ENCODE measurements around the gene MAOA.

Gene MAOA

DNA sequence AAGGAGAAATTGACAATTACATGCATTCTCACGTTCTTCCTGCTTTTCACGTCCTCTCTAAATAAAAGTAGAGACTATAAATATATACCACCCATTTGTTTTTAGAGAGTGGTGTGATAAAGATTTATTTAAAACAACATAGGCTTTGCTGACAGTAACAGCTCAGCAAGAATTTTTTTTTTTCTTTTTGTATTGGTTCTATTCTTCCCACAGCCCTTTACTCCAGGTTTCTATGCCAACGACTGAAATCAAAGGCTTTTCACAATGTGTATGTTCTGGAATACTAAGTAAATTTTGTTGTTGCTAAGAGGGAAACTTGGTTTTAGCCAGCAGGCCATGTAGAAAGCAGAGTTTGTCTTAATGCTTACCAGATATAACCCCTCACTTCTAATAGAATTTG lies 43.4 kb downstream of the MAOA start:
- TF ChIP-seq, protein P1, sequence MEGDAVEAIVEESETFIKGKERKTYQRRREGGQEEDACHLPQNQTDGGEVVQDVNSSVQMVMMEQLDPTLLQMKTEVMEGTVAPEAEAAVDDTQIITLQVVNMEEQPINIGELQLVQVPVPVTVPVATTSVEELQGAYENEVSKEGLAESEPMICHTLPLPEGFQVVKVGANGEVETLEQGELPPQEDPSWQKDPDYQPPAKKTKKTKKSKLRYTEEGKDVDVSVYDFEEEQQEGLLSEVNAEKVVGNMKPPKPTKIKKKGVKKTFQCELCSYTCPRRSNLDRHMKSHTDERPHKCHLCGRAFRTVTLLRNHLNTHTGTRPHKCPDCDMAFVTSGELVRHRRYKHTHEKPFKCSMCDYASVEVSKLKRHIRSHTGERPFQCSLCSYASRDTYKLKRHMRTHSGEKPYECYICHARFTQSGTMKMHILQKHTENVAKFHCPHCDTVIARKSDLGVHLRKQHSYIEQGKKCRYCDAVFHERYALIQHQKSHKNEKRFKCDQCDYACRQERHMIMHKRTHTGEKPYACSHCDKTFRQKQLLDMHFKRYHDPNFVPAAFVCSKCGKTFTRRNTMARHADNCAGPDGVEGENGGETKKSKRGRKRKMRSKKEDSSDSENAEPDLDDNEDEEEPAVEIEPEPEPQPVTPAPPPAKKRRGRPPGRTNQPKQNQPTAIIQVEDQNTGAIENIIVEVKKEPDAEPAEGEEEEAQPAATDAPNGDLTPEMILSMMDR (IDR thresholded peaks at IDR 0.05; ENCODE audit: low read depth, low read length): no peak
- H3K4me3 ChIP-seq (ENCODE audit: low read depth, low read length): no peak overlapping the region

DNA sequence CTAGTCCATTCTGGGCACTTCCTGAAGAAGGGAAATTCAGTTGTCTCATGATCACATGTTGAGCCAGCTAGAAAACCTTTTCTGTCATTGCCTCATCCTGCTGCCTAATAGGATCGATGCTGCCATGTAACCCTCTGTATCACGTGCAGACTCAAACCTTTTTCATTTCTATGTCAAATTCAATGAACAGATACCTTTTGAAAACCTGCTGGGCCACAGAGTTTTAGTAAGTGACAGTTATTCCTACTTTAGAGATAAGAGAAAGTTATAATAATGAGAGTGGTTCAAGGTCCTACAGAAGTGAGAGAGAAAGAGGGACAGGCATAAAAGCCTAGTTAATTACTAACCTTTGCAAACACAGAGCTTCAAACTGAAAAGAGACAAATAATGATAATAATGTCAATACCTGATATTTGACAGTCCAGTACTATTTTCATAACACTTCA lies 46.0 kb downstream of the MAOA start:
- H3K4me3 ChIP-seq (ENCODE audit: low read depth, low read length): no peak overlapping the region

DNA sequence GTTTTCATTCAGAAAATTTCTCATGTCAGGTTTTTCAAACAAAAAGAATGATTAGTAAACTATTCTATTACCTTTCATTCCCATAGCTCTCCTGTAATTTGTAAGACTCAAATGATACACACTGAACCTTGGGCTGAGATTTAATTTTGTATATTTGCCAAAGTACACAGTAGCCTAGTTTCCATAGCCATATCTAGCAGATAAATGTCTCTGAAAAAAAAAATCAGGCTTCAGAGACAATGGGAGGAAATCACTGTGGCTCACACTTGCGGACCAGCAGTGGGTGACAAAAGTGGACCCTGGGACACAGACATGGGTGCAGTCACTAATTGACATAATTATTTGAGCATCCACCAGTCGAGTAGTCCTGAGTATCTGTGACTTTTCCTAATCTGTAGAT lies 46.6 kb downstream of the MAOA start:
- TF ChIP-seq, protein P1 (IDR thresholded peaks at IDR 0.05; ENCODE audit: low read depth, low read length): no peak
- no peak overlapping the region for H3K4me3 ChIP-seq (ENCODE audit: low read depth, low read length)

More for the DNA sequence above, 46.0 kb downstream of the MAOA start:
- TF ChIP-seq, protein P1 (IDR thresholded peaks at IDR 0.05; ENCODE audit: low read depth, low read length): no peak

DNA sequence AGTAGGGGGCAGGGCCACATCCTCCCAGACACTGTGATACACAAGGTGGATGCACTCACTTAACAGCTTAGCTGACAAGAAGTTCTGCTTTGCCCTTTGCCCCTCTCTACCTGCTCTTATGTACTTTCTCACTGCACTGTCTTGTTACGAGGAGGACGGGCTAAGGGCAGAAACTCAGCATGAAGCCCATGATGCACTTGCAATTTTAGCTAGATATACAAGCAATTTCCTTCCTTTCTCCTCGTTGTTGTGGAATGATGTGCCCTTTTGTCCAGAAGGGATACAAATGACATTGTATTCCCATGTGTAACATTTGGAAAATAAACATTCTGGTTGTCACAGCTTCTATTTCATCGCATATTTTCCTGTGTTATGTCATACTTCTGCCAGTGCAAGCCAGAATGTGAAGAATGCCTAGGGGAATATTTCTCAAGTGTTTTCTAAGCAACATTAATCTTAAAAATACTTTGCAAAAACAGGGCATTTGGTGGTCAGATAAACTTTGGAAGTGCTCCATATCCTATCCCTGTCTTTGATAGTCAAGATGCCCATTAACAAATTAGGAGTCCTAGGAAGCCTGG lies 47.2 kb downstream of the MAOA start:
- TF ChIP-seq, protein P1 (IDR thresholded peaks at IDR 0.05; ENCODE audit: low read depth, low read length): no peak

DNA sequence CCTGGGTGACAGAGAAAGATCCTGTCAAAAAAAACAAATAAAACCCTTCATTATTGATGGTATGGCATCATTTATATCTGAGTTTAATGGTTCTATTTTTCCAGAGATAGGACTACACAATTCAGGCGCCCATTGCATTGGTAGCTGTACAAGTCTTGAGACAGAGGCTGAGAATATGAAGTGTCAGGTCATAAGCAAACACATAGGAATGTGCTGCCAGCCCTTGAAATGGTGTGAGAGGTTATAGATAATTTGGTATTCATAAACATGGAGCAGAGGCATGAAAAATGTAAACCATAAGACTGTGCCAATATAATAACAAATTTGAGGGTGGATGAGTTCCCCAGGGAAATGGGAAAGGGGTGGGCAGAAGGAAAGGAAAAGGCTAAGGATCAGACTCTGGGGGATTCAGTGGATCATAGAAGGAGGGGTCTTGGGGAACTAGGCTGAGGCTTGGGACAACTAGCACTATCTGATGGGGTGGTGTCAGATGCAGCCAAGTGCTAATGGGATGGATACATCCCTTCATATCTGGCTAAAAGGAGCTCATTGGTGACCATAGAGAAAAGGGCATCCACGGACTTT lies 50.8 kb downstream of the MAOA start:
- TF ChIP-seq, protein P1 (IDR thresholded peaks at IDR 0.05; ENCODE audit: low read depth, low read length): no peak
- no peak overlapping the region for H3K4me3 ChIP-seq (ENCODE audit: low read depth, low read length)

More for the DNA sequence above, 47.2 kb downstream of the MAOA start:
- H3K4me3 ChIP-seq (ENCODE audit: low read depth, low read length): no peak overlapping the region

DNA sequence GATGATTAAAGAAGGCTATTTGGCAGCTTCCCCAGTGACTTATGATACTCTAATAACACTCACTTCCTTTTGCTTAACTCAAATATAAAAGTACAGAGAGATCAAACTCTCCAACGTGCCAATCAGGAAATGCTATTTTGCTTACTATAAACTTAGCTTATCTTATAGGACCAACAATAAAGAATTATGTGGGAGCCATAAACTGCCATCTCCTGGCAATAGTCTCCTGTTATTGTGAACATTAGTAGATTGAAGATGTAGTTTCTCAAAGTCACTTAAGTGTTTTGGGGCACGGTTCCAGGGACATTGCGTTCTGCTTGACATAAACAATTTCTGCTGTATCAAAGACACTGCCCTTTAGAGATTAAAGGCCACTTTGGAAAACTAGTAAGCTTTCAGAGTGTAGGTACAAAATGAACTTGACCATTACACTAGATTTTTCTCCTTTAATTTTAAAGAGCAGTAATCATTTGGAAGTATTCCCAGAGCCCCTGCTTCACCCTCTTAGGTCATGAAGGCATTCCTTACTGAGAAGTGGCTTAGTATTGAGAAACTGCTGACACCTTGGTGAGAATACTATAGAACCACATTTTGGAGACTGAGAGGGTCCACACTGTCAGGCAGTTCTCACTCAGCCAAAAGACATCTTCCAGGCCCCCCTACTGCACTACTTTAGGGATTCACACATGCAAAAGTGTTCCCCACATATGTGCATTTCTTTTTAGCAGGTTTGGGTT lies 51.9 kb downstream of the MAOA start:
- H3K4me3 ChIP-seq (ENCODE audit: low read depth, low read length): no peak overlapping the region
- TF ChIP-seq, protein P1 (IDR thresholded peaks at IDR 0.05; ENCODE audit: low read depth, low read length): no peak

DNA sequence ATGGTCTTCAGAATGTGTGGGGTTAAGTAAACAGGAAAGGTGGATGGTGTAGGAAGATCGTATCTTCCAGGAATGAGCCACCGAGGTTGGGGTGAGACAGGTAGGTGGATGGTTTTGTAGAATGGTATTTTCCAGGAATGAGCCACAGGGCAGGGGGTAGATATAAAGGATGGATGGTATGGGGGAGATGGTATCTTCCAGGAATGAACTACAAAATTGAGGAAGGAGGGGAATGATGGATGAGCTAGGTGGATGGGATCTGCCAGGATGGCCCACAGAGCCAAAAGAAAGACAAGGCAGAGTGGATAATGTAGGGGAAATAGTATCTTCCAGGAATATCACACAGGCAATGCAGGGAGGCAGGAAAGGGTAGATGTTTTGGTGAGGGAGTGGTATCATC lies 60.0 kb downstream of the MAOA start:
- H3K4me3 ChIP-seq (ENCODE audit: low read depth, low read length): no peak overlapping the region
- TF ChIP-seq, protein P1 (IDR thresholded peaks at IDR 0.05; ENCODE audit: low read depth, low read length): no peak
